GM18505 (cell line): ENCODE results near the gene SARDH.

Experiments used
- ATAC-seq: cut with Tn5 transposase; IDR thresholded peaks from one replicate; pipeline ENCODE4 v1.9.1; 2021; ENCODE audit not compliant: unreplicated experiment
- POLR2A ChIP-seq: IDR thresholded peaks from 4 replicates; pipeline ENCODE4 v1.6.1; 2011; ENCODE audit warnings: borderline replicate concordance; ENCODE audit not compliant: insufficient read depth, insufficient read length; ENCODE audit errors: extremely low read depth

Gene SARDH

GRCh38 chr9:133669182-133669801, 68.9 kb downstream of the SARDH start:
- ATAC-seq, result no peak
- no peak for TF ChIP-seq POLR2A

GRCh38 chr9:133667759-133668450, 70.2 kb downstream of the SARDH start:
- no peak for ATAC-seq
- TF ChIP-seq POLR2A, result no peak

- no peak for ATAC-seq
- TF ChIP-seq POLR2A, result no peak
These were observed 71.3 kb downstream of the SARDH start for GRCh38 chr9:133666845-133667244.

GRCh38 chr9:133666387-133666786, 71.8 kb downstream of the SARDH start:
- TF ChIP-seq POLR2A, result no peak
- no peak for ATAC-seq

GRCh38 chr9:133665535-133665934, 72.6 kb downstream of the SARDH start:
- ATAC-seq, result no peak
- no peak for TF ChIP-seq POLR2A

GRCh38 chr9:133665096-133665495, 73.1 kb downstream of the SARDH start:
- no peak for ATAC-seq
- TF ChIP-seq POLR2A, result no peak

GRCh38 chr9:133664173-133665050, 73.7 kb downstream of the SARDH start:
- no peak for ATAC-seq
- no peak for TF ChIP-seq POLR2A

- ATAC-seq, result no peak
- TF ChIP-seq POLR2A, result no peak
These were observed 76.2 kb downstream of the SARDH start for GRCh38 chr9:133661846-133662540.

GRCh38 chr9:133659516-133659915, 78.6 kb downstream of the SARDH start:
- TF ChIP-seq POLR2A, result no peak
- no peak for ATAC-seq

GRCh38 chr9:133658442-133659431, 79.4 kb downstream of the SARDH start:
- ATAC-seq, result no peak
- no peak for TF ChIP-seq POLR2A

- no peak for ATAC-seq
- TF ChIP-seq POLR2A, result no peak
These were observed 81.0 kb downstream of the SARDH start for GRCh38 chr9:133657120-133657661.
